Amygdala (tissue), 56 donors: Measurements from ENCODE around the gene GFY.

Experiments used
- DNase-seq, 56 donors: peaks; one replicate each; lab custom pipeline; 2025; lab: John Stamatoyannopoulos, UW

GFY gene

DNA sequence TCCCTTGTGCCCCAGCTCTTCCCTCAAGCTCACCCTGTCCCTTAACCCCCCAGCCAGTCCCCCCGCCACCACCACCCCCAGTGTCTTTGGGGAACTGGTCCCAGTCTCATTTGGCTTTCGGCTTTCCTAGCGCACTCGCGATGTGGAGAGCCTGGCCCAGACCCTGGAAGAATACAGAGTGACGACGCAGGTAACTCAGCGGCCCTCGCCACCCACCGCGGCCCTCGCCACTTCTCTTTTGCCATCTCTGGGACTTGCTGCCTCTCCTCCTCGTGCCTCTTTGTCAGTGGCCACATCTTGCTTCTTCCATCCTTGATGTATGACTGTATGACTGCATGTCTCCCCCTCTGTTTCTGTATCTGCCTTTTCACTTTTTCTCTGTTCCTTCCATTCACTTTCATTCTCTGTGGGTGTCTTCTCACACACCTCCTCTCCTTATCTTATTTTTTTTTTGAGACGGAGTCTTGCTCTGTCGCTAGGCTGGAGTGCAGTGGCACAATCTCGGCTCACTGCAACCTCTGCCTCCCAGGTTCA is 17.6 kb upstream of the GFY start:
- no peak for DNase-seq

DNA sequence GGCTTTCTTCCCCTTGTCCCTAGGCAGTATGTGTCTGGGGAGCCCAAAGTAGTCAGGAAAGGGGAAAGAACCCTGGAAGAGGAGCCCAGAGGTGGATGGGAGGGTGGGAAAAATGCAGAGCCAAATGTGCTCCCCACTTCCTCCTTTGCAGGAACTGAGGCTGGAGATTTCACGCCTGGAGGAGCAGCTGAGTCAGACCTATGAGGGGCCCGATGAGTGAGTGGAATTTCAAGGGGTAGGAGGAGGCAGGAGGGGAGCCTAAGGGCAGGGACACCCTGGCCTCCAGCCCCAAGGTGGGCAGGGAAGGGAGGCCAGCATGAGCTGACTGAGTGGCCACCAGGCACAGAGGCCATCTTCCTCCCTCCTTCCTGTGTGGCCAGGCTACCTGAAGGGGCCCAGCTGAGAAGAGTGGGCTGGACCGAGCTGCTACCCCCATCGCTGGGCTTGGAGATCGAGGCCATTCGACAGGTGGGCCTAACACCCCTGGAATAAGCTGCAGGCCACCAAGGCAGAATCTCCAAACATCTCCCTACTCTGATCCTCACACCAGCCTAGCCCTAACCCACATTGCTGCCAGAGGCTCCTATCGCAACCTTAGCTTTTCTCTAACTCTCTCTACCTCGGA is 16.3 kb upstream of the GFY start:
- no peak for DNase-seq

- DNase-seq, result no peak
Observed at GRCh38 chr19:49409441-49410029, 15.7 kb upstream of the GFY start.

DNA sequence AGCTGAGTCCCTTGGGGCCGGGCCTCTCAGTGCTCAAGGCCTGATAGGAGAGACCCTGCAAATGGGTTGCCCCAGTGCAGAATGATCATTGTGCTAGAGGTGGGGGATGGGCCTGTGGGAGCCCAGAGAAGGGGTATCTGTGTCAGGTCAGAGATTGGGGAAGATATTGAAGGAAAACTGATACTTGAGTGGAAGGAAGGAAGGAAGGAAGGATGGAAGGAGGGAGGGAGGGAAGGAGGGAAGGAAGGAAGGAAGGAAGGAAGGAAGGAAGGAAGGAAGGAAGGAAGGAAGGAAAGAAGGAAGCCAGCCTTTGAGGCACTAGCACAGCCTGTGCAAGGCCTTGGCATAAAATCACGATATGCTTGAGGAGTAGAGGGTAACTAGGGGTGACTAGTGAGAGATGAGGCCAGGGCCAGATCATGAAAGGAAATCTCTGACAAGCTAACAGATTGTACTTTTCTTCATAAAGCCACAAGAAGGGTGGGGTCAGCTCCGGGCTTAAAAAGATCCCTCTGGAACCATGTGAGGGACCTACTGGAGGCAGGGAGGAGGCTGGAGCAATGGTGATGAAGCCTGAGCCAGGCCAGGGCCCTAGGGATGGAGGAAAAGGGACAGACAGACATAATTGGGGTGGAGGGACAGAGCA is 13.4 kb upstream of the GFY start:
- no peak for DNase-seq

GRCh38 chr19:49413348-49413747 is 11.8 kb upstream of the GFY start:
- no peak for DNase-seq

- no peak for DNase-seq
Observed at GRCh38 chr19:49414256-49414655, 10.9 kb upstream of the GFY start.

- DNase-seq, result peak in 1 of 56 donors; percentile 3
Observed at GRCh38 chr19:49415102-49415809, 9.9 kb upstream of the GFY start.

DNA sequence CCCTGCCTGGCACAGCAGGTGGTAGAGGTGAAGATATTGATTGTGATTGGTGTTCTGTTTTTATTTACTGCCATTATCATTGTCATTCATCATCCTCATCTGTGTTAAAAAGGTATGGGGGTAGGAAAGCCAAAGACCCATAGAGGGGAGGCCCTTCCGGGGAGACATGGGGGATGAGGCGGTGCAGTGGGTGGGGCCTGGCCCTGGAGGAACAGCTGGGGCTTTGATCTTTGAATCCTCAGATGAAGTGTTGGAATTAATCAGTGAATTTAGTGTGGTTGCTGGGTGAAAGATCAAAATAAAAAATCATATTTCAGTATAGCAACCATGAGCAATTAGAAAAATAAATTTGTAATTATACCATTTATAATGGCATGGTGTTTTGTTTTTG is 9.4 kb upstream of the GFY start:
- no peak for DNase-seq

DNA sequence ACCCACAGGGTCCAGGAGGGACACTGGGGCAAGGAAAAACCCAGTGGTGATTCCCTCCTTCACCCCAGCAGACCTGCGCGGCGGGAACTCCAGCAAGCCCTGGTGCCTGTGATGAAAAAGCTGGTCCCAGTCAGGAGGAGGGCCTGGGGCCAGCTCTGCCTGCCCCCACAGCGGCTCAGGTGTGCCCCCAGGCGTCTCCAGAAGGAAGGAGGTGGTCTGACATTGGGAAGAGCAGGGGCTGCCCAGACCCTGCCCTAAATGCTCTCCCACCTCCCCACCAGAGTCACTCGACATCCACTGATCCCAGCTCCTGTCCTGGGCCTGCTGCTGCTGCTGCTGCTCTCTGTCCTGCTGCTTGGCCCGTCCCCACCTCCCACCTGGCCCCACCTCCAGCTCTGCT is 8.1 kb upstream of the GFY start:
- no peak for DNase-seq

DNA sequence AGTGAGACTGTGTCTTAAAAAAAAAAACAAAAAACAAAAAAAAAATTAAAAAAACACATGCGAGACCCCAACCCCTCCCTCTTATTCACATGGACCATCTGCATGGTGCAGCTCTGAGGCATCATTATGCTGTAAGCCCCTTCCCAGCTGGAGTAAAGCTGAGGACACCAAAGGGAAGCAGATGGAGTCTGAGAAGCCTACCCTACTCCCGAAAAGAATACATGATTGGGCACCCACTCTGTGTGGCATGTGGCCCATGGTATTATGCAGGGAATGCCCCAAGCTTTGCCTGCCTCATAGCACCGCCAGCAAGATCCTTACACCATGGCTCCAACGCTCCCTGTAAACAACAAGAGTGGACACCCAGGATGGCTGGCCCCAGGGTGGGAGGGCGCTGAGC is 6.7 kb upstream of the GFY start:
- no peak for DNase-seq

DNA sequence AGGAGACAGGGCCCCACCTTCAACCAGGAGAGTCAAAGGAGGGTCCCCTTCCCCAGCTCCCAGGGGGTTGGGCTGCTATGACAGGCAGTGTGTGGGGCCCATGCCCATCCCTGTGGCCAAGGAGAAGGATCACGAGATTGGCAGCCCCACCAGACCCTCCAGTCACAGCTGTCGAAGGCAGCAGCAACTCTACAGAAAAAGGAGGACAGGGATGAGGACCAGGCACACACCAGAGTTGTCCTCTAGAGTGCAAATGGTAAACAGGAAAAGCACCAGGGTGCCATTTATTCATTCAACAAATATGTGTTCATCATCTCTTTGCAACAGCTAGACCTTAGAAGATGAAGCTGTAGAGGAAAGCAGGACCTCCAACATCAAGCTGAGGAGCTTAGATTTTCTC is 6.0 kb upstream of the GFY start:
- DNase-seq, result no peak

- no peak for DNase-seq
Observed at GRCh38 chr19:49420227-49420626, 5.0 kb upstream of the GFY start.

DNA sequence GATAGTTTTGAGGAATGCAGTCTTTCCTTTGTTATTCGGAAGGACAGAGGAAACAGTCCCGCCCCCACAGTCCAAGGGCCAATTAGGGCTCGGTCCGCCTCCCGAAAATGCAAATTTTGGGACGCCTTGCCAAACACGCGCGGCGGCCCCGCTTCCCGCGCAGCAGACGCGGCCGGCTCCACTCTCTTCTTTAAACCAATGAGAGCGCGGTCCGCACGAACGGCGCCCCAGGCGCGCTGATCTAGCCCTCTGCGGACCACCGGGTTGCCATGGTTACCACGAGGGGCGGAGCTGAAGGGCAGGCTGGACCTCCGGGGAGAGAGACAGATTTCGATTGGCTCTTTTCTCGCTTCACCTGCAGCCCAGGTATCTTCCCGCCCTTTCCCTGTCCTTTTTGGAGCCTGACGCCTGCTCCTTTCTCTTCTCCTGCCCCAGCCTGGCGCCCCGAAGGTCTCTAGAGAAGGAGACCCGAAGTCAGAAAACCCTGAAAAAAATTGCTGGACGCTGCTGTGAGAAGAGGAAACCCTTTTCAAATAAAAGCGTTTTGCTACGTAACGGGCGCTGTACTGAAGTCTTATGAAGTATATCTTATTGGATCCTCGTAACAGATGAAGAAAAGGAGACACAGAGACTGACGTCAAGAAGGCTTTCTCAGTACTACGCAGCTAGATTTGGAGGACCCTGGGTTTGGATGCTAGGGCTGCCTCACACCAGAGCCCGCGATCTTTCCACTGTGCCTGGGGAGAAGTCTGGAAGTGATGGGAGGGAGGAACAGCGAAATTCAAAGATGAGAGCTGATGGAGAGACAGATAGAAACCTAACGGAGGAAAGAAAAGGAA is 3.9 kb upstream of the GFY start:
- DNase-seq, result peak in 9 of 56 donors; percentile 7 to 40 (median 15)

DNA sequence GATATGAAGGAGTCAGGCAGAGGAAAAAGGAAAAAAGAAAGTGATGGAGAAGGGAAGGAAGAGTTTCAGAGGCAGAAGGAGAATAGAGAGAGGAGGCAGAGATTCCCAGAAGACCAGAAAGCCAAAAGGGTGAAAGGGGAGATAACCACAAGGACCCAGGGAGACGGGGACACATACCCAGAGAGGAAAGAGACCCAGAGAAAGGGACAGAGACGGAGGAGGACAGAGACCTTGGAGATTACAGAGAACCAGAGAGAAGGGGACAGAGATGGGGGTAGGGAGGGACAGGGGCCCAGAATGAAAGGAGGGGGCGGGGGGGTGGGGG is 3.3 kb upstream of the GFY start:
- no peak for DNase-seq

DNA sequence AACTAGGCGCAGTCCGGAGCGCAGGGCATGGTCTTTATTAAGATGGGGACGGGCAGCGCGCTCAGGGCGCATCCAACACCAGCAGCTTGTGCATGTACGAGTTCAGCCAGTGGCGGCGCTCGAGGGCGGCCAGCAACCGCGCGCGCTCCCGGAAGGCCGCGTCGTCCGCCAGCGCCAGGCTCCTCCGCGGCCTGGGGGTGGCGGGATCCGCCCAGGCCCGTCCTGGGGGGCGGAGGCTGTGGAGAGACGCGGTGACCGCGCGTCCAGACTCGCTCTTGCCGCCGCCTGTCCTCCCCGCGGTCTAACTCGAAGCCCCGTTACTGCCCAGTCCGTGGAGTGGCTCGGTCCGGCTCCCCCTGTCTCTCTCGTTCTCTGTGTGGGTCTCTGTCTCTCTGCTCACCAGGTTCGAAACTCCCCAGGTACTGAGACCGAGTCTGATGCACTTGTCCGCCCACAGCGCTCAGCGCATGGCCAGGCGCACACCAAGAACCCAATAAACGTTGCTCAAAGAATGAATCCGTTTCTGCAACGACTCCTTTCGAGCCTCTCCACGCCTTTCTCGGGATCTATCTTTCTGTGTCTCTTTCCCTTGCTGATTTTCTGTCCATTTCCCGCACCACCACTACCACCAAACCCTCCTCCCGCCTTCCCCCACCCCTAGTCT is 2.6 kb upstream of the GFY start:
- peak in 4 of 56 donors; percentile 6 to 41 (median 19) for DNase-seq

- no peak for DNase-seq
Observed at GRCh38 chr19:49423071-49423984, 1.9 kb upstream of the GFY start, which contains the start of gene PTH2. Gene PTH2 (minus strand): TSS chr19:49423441. CDS start chr19:49423339, 102 bp downstream.

GRCh38 chr19:49423985-49424303 is 1.2 kb upstream of the GFY start:
- no peak for DNase-seq

DNA sequence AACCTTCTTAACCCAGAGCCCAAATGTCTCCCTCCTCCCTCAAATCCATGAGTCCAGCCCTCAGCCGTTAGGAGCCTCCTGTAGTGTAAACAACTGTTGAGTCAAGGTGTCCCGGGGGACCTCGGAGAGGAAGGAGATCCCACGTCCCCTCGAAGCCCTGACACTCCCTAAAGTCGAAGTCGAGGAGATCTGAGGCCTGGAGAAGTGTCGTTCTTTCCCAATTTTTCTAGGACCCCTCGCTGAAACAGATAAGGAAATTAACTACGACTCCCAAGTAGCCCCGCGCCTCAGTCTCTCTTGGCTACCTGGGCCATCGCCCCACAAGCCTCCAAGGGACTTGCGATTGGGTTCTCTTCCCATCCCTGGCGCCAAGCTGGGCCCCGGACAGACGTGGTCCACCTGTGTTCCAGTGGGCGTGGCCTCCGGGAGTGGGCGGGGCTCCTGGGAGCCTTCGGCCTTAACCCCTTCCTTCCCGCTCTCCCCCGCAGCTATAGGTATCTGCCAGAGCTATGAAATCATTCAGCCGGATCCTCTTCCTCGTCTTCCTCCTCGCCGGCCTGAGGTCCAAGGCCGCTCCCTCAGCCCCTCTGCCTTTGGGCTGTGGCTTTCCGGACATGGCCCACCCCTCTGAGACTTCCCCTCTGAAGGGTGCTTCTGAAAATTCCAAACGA is 869 bp downstream of the GFY start:
- no peak for DNase-seq
